ENCODE data around the gene CLSTN3. TPM values are rescaled to one million over a fixed set of nuclear protein-coding genes. Genes with fewer than 3 reads are reported as not detected.

Gene CLSTN3
- total and polyA plus RNA-seq, 2 of the 13 experiments (the other 11 are each of a cell fraction or from before 2014, with no cell fraction given), result 26.2 to 94.1 TPM

GRCh38 chr12:7108003-7108795, 22.0 kb upstream of the CLSTN3 start (continued):
- no peak for TF ChIP-seq MLXIP (CRISPR knock-in tag; IDR thresholded peaks at IDR 0.05; ENCODE audit: borderline replicate concordance)
- TF ChIP-seq DNMT3B (CRISPR knock-in tag; conservative IDR thresholded peaks at IDR 0.05), result 0 out of 2 replicates have a peak, but pooled peaks have one; percentile 21
- peak; percentile 78; the same call in 1 of the 2 replicates for TF ChIP-seq DMAP1 (CRISPR knock-in tag; IDR thresholded peaks at IDR 0.05)
- TF ChIP-seq ZNF674 (CRISPR knock-in tag; IDR thresholded peaks at IDR 0.05; ENCODE audit: low read depth), result no peak
- TF ChIP-seq ZNF772 (CRISPR knock-in tag; IDR thresholded peaks at IDR 0.05), result peak; percentile 36; the same call in 1 of the 2 replicates
- peak; percentile 62; the same call in 1 of the 2 replicates for TF ChIP-seq KLF9 (CRISPR knock-in tag; IDR thresholded peaks at IDR 0.05; ENCODE audit: low read depth)
- no peak for TF ChIP-seq ZBTB49 (CRISPR knock-in tag; IDR thresholded peaks at IDR 0.05; ENCODE audit: borderline replicate concordance)
- 0 out of 2 replicates have a peak, but pooled peaks have one; percentile 50 for TF ChIP-seq ZNF430 (CRISPR knock-in tag; IDR thresholded peaks at IDR 0.05)
- no peak for TF ChIP-seq ATF1 (CRISPR knock-in tag; IDR thresholded peaks at IDR 0.05)
- 0 out of 2 replicates have a peak, but pooled peaks have one; percentile 27 for TF ChIP-seq ZNF317 (CRISPR knock-in tag; IDR thresholded peaks at IDR 0.05)
- peak; percentile 47; the same call in 1 of the 2 replicates for TF ChIP-seq ZSCAN21 (CRISPR knock-in tag; IDR thresholded peaks at IDR 0.05; ENCODE audit: borderline replicate concordance)
- no peak for TF ChIP-seq RELA (CRISPR knock-in tag; IDR thresholded peaks at IDR 0.05)
- 0 out of 2 replicates have a peak, but pooled peaks have one; percentile 56 for TF ChIP-seq ZNF619 (CRISPR knock-in tag; IDR thresholded peaks at IDR 0.05)
- TF ChIP-seq ATRX (CRISPR knock-in tag; IDR thresholded peaks at IDR 0.05; ENCODE audit: borderline replicate concordance), result no peak
- no peak for TF ChIP-seq ZNF33B (CRISPR knock-in tag; IDR thresholded peaks at IDR 0.05)
- TF ChIP-seq ZNF800 (CRISPR knock-in tag; IDR thresholded peaks at IDR 0.05), result no peak
- TF ChIP-seq TFDP1 (CRISPR knock-in tag; IDR thresholded peaks at IDR 0.05; ENCODE audit: borderline replicate concordance), result peak; percentile 17; the same call in 1 of the 2 replicates
- TF ChIP-seq NCOA5 (CRISPR knock-in tag; IDR thresholded peaks at IDR 0.05), result no peak
- 0 out of 2 replicates have a peak, but pooled peaks have one; percentile 47 for TF ChIP-seq ZNF761 (CRISPR knock-in tag; conservative IDR thresholded peaks at IDR 0.05)

Data from HepG2 (cell line).